IMR-90 (cell line): ENCODE results near the gene HBZ. TPM values are rescaled to one million over a fixed set of nuclear protein-coding genes. Genes with fewer than 3 reads are reported as not detected.

Experiments used
- ATAC-seq: fragments of 200-7000 bp; cut with Tn5 transposase; 2 replicates; pipeline ENCODE4 v1.9.1; 2020; ENCODE audit warnings: low read depth, mild to moderate bottlenecking, moderate library complexity
- BruUV-seq: library from RNA; stranded (reverse); fragments of 400-500 nt; replicated peaks from 2 replicates; lab custom pipeline; 2021; lab: Mats Ljungman, UMichigan
- CTCF ChIA-PET: fragments of 300-600 bp; formaldehyde crosslinking; extraction: SDS; loops from one replicate; lab custom pipeline; 2021; ENCODE audit warnings: antibody characterized with exemption; lab: Yijun Ruan, JAX
- POLR2A ChIA-PET: fragments of 300-600 bp; sonication (Branson Sonifier 250); formaldehyde crosslinking; loops from one replicate; lab custom pipeline; 2022; ENCODE audit warnings: antibody characterized with exemption; ENCODE audit not compliant: unreplicated experiment; lab: Charles Lee
- DNase-seq: peaks from one replicate; pipeline ENCODE4 v3.0.0; 2013
- H2AFZ ChIP-seq: replicated peaks from 2 replicates; pipeline ENCODE3; 2013; ENCODE audit warnings: low read length, mild to moderate bottlenecking; ENCODE audit not compliant: poor library complexity
- H2AK5ac ChIP-seq: 2 replicates; pipeline ENCODE4 v1.6.1; 2013; ENCODE audit warnings: low read depth, low read length, inconsistent platforms
- H2AK9ac ChIP-seq: replicated peaks from 2 replicates; pipeline ENCODE3; 2013; ENCODE audit warnings: mild to moderate bottlenecking, low read depth, low read length, moderate library complexity; ENCODE audit not compliant: poor library complexity
- H2BK120ac ChIP-seq: 2 replicates; pipeline ENCODE4 v1.6.1; 2013; ENCODE audit warnings: low read depth, low read length, inconsistent platforms
- H2BK15ac ChIP-seq: 3 replicates; pipeline ENCODE4 v1.6.1; 2013; ENCODE audit warnings: low read depth, low read length, inconsistent platforms
- H2BK20ac ChIP-seq: 2 replicates; pipeline ENCODE4 v1.6.1; 2013; ENCODE audit warnings: low read depth, mild to moderate bottlenecking, inconsistent platforms, low read length, moderate library complexity
- H2BK5ac ChIP-seq: 2 replicates; pipeline ENCODE4 v1.6.1; 2013; ENCODE audit warnings: mild to moderate bottlenecking, low read depth, low read length, inconsistent platforms; ENCODE audit not compliant: poor library complexity, severe bottlenecking
- H3K14ac ChIP-seq: replicated peaks from 2 replicates; pipeline ENCODE4 v1.6.1; 2013; ENCODE audit warnings: low read depth, low read length, inconsistent platforms
- H3K18ac ChIP-seq: 2 replicates; pipeline ENCODE4 v1.6.1; 2013; ENCODE audit warnings: low read depth, low read length, control low read depth
- H3K23ac ChIP-seq: 2 replicates; pipeline ENCODE4 v1.6.1; 2013; ENCODE audit warnings: low read depth, low read length, inconsistent platforms
- H3K27ac ChIP-seq: 2 replicates; pipeline ENCODE4 v1.5.1; 2013; ENCODE audit warnings: mild to moderate bottlenecking, control low read depth, low read length; ENCODE audit not compliant: insufficient read depth
- H3K27me3 ChIP-seq: 2 replicates; pipeline ENCODE4 v1.6.1; 2013; ENCODE audit warnings: low read length; ENCODE audit not compliant: control insufficient read depth, insufficient read depth
- H3K36me3 ChIP-seq: 2 replicates; pipeline ENCODE4 v1.6.1; 2013; ENCODE audit warnings: low read length, mixed read lengths; ENCODE audit not compliant: control insufficient read depth, insufficient read depth
- H3K4ac ChIP-seq: 2 replicates; pipeline ENCODE4 v1.6.1; 2013; ENCODE audit warnings: low read depth, low read length, inconsistent platforms
- H3K4me1 ChIP-seq: 2 replicates; pipeline ENCODE4 v1.6.1; 2013; ENCODE audit warnings: low read length, mixed read lengths; ENCODE audit not compliant: control insufficient read depth, insufficient read depth
- H3K4me2 ChIP-seq: 2 replicates; pipeline ENCODE4 v1.6.1; 2013; ENCODE audit warnings: low read depth, mild to moderate bottlenecking, control low read depth, low read length, moderate library complexity
- H3K4me3 ChIP-seq: 2 replicates; pipeline ENCODE4 v1.5.1; 2013; ENCODE audit warnings: low read depth, mild to moderate bottlenecking, control low read depth, low read length, moderate library complexity; ENCODE audit not compliant: insufficient read depth
- H3K56ac ChIP-seq: 2 replicates; pipeline ENCODE4 v1.6.1; 2013; ENCODE audit warnings: low read length, inconsistent platforms; ENCODE audit not compliant: insufficient read depth; ENCODE audit errors: extremely low read depth
- H3K79me1 ChIP-seq, 2 experiments: 2 replicates each; pipeline ENCODE4 v1.6.1; 2013; ENCODE audit warnings: low read length in 2 of 2, inconsistent platforms in 1 of 2, low read depth in 1 of 2
- H3K9ac ChIP-seq: 2 replicates; pipeline ENCODE4 v1.6.1; 2013; ENCODE audit warnings: low read depth, low read length, control low read depth
- H3K9me1 ChIP-seq: 2 replicates; pipeline ENCODE4 v1.6.1; 2013; ENCODE audit warnings: low read length, inconsistent platforms; ENCODE audit not compliant: insufficient read depth
- H3K9me3 ChIP-seq: 2 replicates; pipeline ENCODE4 v1.6.1; 2013; ENCODE audit warnings: low read length; ENCODE audit not compliant: control insufficient read depth, insufficient read depth
- H4K20me1 ChIP-seq: 2 replicates; pipeline ENCODE4 v1.6.1; 2013; ENCODE audit warnings: low read length, inconsistent platforms; ENCODE audit not compliant: insufficient read depth
- H4K5ac ChIP-seq: 2 replicates; pipeline ENCODE4 v1.6.1; 2013; ENCODE audit warnings: mild to moderate bottlenecking, low read depth, low read length, control low read depth
- H4K8ac ChIP-seq, 2 experiments: 2 replicates each; pipeline ENCODE4 v1.6.1; 2013; ENCODE audit warnings: low read depth in 2 of 2, low read length in 2 of 2, control low read depth in 1 of 2, inconsistent platforms in 1 of 2
- H4K91ac ChIP-seq: 2 replicates; pipeline ENCODE4 v1.6.1; 2013; ENCODE audit warnings: low read depth, low read length, inconsistent platforms; ENCODE audit not compliant: insufficient read depth
- BHLHE40 ChIP-seq: fragments of 150-350 bp; IDR thresholded peaks from 2 replicates; pipeline ENCODE4 v1.6.1; 2016; ENCODE audit warnings: mild to moderate bottlenecking, low read depth, low read length
- CHD1 ChIP-seq: IDR thresholded peaks from 2 replicates; pipeline ENCODE4 v1.6.1; 2012; ENCODE audit warnings: low read depth, low read length, improper control_type of control experiment
- CTCF ChIP-seq: conservative IDR thresholded peaks from 2 replicates; pipeline ENCODE4 v1.5.1; 2012; ENCODE audit warnings: mild to moderate bottlenecking, low read depth, low read length, improper control_type of control experiment
- FOS ChIP-seq: fragments of 150-350 bp; IDR thresholded peaks from 2 replicates; pipeline ENCODE4 v1.6.1; 2016; ENCODE audit warnings: low read depth, low read length
- MAFK ChIP-seq: IDR thresholded peaks from 2 replicates; pipeline ENCODE4 v1.6.1; 2012; ENCODE audit warnings: low read depth, low read length, improper control_type of control experiment
- MAZ ChIP-seq: IDR thresholded peaks from 2 replicates; pipeline ENCODE4 v1.6.1; 2012; ENCODE audit warnings: low read depth, mild to moderate bottlenecking, low read length, improper control_type of control experiment, moderate library complexity, borderline replicate concordance
- MXI1 ChIP-seq: IDR thresholded peaks from 2 replicates; pipeline ENCODE4 v1.6.1; 2012; ENCODE audit warnings: low read depth, mild to moderate bottlenecking, low read length, moderate library complexity, borderline replicate concordance
- NFE2L2 ChIP-seq: fragments of 150-350 bp; IDR thresholded peaks from 2 replicates; pipeline ENCODE4 v1.6.1; 2016; ENCODE audit warnings: low read depth, mild to moderate bottlenecking, low read length
- POLR2A ChIP-seq: IDR thresholded peaks from 2 replicates; pipeline ENCODE4 v1.6.1; 2012; ENCODE audit warnings: mild to moderate bottlenecking, low read depth, low read length
- RAD21 ChIP-seq: IDR thresholded peaks from 2 replicates; pipeline ENCODE4 v1.6.1; 2012; ENCODE audit warnings: low read length, improper control_type of control experiment
- RCOR1 ChIP-seq: IDR thresholded peaks from 2 replicates; pipeline ENCODE4 v1.6.1; 2012; ENCODE audit warnings: mild to moderate bottlenecking, low read length, improper control_type of control experiment; ENCODE audit not compliant: insufficient replicate concordance
- RFX5 ChIP-seq: IDR thresholded peaks from 2 replicates; pipeline ENCODE4 v1.8.0; 2012; ENCODE audit warnings: low read depth, mild to moderate bottlenecking, low read length, moderate library complexity
- SMC3 ChIP-seq: fragments of 150-350 bp; IDR thresholded peaks from 2 replicates; pipeline ENCODE4 v1.6.1; 2016; ENCODE audit warnings: low read depth, mild to moderate bottlenecking, antibody characterized with exemption, low read length, moderate library complexity
- USF2 ChIP-seq: fragments of 150-350 bp; IDR thresholded peaks from 2 replicates; pipeline ENCODE4 v1.6.1; 2017; ENCODE audit warnings: mild to moderate bottlenecking, antibody characterized with exemption, low read length, low read depth
- WGBS, 2 experiments: methylation state at CpG; one replicate each; pipeline versions ENCODE4 v1.1.5 to v1.1.7; 2013; ENCODE audit warnings: missing lambda C conversion rate in 2 of 2; ENCODE audit not compliant: insufficient read length in 1 of 2; ENCODE audit errors: extremely low coverage in 2 of 2; 5-methylcytosine and 5-hydroxymethylcytosine counted together
- dilution Hi-C: fragments of 300-500 bp; cut with HindIII; formaldehyde crosslinking; loops from one replicate; pipeline ENCODE4 v1.14.3; 2018; ENCODE audit warnings: low sequenced_read_pairs; ENCODE audit not compliant: unreplicated experiment
- in situ Hi-C: fragments of 300-500 bp; cut with MboI; formaldehyde crosslinking; loops from 3 replicates; pipeline ENCODE4 v1.14.3; 2019; ENCODE audit warnings: low sequenced_read_pairs, inconsistent platforms, mixed read lengths
- intact Hi-C: fragments of 100-400 bp; cut with micrococcal nuclease; formaldehyde crosslinking; loops from 2 replicates; pipeline ENCODE4 v1.10.0; 2022
- polyA plus RNA-seq, 3 experiments: library from polyadenylated mRNA; depleted of rRNA; stranded (reverse); fragments of >200 nt; gene quantifications; 2 replicates each; pipeline ENCODE4 v1.2.3, GENCODE V29; 2012; ENCODE audit warnings: low replicate concordance in 1 of 3
- total RNA-seq: library from RNA; depleted of rRNA; stranded (reverse); fragments of >200 nt; gene quantifications from 2 replicates; pipeline ENCODE4 v1.2.3, GENCODE V29; 2012

Gene HBZ
- total and polyA plus RNA-seq, 2 of the 4 experiments (the other 2 are of a cell fraction) = not detected

GRCh38 chr16:187330-187729 lies 34.9 kb downstream of the HBZ start:
- POLR2A ChIA-PET = no interaction called here

More at GRCh38 chr16:187330-187729, 34.9 kb downstream of the HBZ start:
- Histone ChIP-seq H3K4ac (no peak overlapping the region), H4K20me1 (peaks cover 19% of the 10 kb centered on the region), H3K9me3 (no peaks in the 10 kb centered on the region), H3K9me1 (no peaks in the 10 kb centered on the region; the same call in 1 of the 2 replicates), H3K9ac (no peak overlapping the region), H2AK9ac (no peak overlapping the region), H3K4me1 (no peaks in the 10 kb centered on the region), H3K23ac (no peak overlapping the region), H2BK15ac (no peak overlapping the region), H4K5ac (no peak overlapping the region), H3K36me3 (peaks cover 54% of the 10 kb centered on the region), H3K18ac (no peak overlapping the region), H2AK5ac (no peak overlapping the region), H2BK120ac (no peak overlapping the region), H3K27ac (no peak overlapping the region), H4K8ac (no peak overlapping the region), H3K4me3 (no peak overlapping the region), H3K79me1 (peaks cover 4 to 27% of the 10 kb centered on the region in 2 experiments), H2BK20ac (no peak overlapping the region), H4K91ac (no peak overlapping the region), H3K56ac (no peak overlapping the region), H3K27me3 (no peaks in the 10 kb centered on the region), H2AFZ (no peak overlapping the region), H3K4me2 (no peak overlapping the region), H2BK5ac (no peak overlapping the region), H3K14ac (no peak overlapping the region)
- ATAC-seq = no peak
- CTCF ChIA-PET = no interaction called here
- 100% methylated on average over 1 of the region's 8 CpGs; no CpG with 5 or more reads in 1 of the 2 experiments for WGBS, 2 experiments
- BruUV-seq = no TSS peak
- dilution Hi-C loops = no loop called here
- intact Hi-C loops = no loop called here
- TF ChIP-seq RFX5 (no peak), CTCF (no peak), CHD1 (no peak), SMC3 (no peak), MXI1 (no peak), MAFK (no peak), RCOR1 (no peak), MAZ (no peak), FOS (no peak), POLR2A (no peak), USF2 (no peak), NFE2L2 (no peak), BHLHE40 (no peak), RAD21 (no peak)
- in situ Hi-C loops = no loop called here
- no peak for DNase-seq
